Panc1 (cell line): ENCODE results near the gene AKT1. TPM values are rescaled to one million over a fixed set of nuclear protein-coding genes. Genes with fewer than 3 reads are reported as not detected.

Experiments used
- ATAC-seq: fragments of 200-7000 bp; cut with Tn5 transposase; 2 replicates; pipeline ENCODE4 v1.9.1; 2020; ENCODE audit warnings: mild to moderate bottlenecking, moderate library complexity
- BruUV-seq: library from RNA; stranded (reverse); fragments of 400-500 nt; replicated peaks from 2 replicates; lab custom pipeline; 2021; lab: Mats Ljungman, UMichigan
- CTCF ChIA-PET: fragments of 300-600 bp; sonication (Branson Sonifier 250); formaldehyde crosslinking; loops from one replicate; lab custom pipeline; 2022; ENCODE audit warnings: antibody characterized with exemption; lab: Charles Lee
- POLR2A ChIA-PET: fragments of 300-600 bp; sonication (Branson Sonifier 250); formaldehyde crosslinking; loops from one replicate; lab custom pipeline; 2022; ENCODE audit warnings: antibody characterized with exemption; lab: Charles Lee
- DNase-seq: peaks from one replicate; pipeline ENCODE4 v3.0.0-alpha.2; 2010; ENCODE audit warnings: low read depth, low spot score
- H3K27ac ChIP-seq: 2 replicates; pipeline ENCODE4 v1.5.1; 2011; ENCODE audit warnings: mild to moderate bottlenecking, low read length, inconsistent platforms
- H3K27me3 ChIP-seq: fragments of 200-500 bp; sonication (Bioruptor generic); 2 replicates; pipeline ENCODE4 v1.6.0; 2014; ENCODE audit warnings: low read length, inconsistent platforms; ENCODE audit not compliant: control insufficient read depth, insufficient read depth
- H3K36me3 ChIP-seq: fragments of 200-500 bp; sonication (Bioruptor generic); 2 replicates; pipeline ENCODE4 v1.5.1; 2014; ENCODE audit warnings: inconsistent platforms, mild to moderate bottlenecking, low read length, moderate library complexity; ENCODE audit not compliant: control insufficient read depth, insufficient read depth
- H3K4me1 ChIP-seq: 2 replicates; pipeline ENCODE4 v1.5.1; 2011; ENCODE audit warnings: inconsistent platforms, mild to moderate bottlenecking, low read length, moderate library complexity; ENCODE audit not compliant: control insufficient read depth, insufficient read depth
- H3K4me3 ChIP-seq, 2 experiments: 2 replicates each; pipeline ENCODE4 v1.5.1; 2011 to 2012; ENCODE audit warnings: low read depth in 2 of 2, low read length in 2 of 2, mild to moderate bottlenecking in 2 of 2, inconsistent platforms in 1 of 2, moderate library complexity in 1 of 2
- H3K9me3 ChIP-seq: fragments of 200-500 bp; sonication (Bioruptor generic); 2 replicates; pipeline ENCODE4 v1.5.1; 2014; ENCODE audit warnings: low read depth, mild to moderate bottlenecking, inconsistent platforms, low read length, moderate library complexity; ENCODE audit not compliant: control insufficient read depth, insufficient read depth
- CTCF ChIP-seq: fragments of 450-650 bp; IDR thresholded peaks from 2 replicates; pipeline ENCODE4 v1.5.1; 2017; ENCODE audit warnings: mild to moderate bottlenecking
- POLR2AphosphoS5 ChIP-seq: IDR thresholded peaks from 2 replicates; pipeline ENCODE4 v1.6.1; 2012; ENCODE audit warnings: mild to moderate bottlenecking, low read depth, low read length, moderate library complexity
- REST ChIP-seq, 2 experiments: IDR thresholded peaks; 2 replicates each; pipeline ENCODE4 v1.6.1; 2011 to 2012; ENCODE audit warnings: low read depth in 2 of 2, control low read depth in 1 of 2, low read length in 1 of 2, mild to moderate bottlenecking in 1 of 2, moderate library complexity in 1 of 2; ENCODE audit not compliant: insufficient read depth in 1 of 2
- SIN3A ChIP-seq: IDR thresholded peaks from 2 replicates; pipeline ENCODE4 v1.6.1; 2012; ENCODE audit warnings: low read depth, mild to moderate bottlenecking, low read length, moderate library complexity, borderline replicate concordance; ENCODE audit not compliant: insufficient read depth
- TCF7L2 ChIP-seq: IDR thresholded peaks from 2 replicates; pipeline ENCODE4 v1.6.1; 2011; ENCODE audit warnings: mild to moderate bottlenecking, low read depth, low read length, inconsistent platforms
- in situ Hi-C: cut with HindIII; loops from 2 replicates; pipeline ENCODE4 v1.10.0; 2016; ENCODE audit warnings: low sequenced_read_pairs, low pct_unique_long_range_greater_than_20kb
- intact Hi-C: fragments of 100-400 bp; cut with micrococcal nuclease; formaldehyde crosslinking; loops from one replicate; pipeline ENCODE4 v1.10.0; 2022; ENCODE audit not compliant: unreplicated experiment
- total RNA-seq: library from RNA; stranded (reverse); gene quantifications from one replicate; pipeline ENCODE4 v1.2.1, GENCODE V29; 2021; ENCODE audit not compliant: unreplicated experiment

Gene AKT1
- total RNA-seq, 1 experiment from 2014 or later, result 175 TPM

GRCh38 chr14:104744484-104744883, 51.1 kb downstream of the AKT1 start:
- BruUV-seq, result no TSS peak
- Histone ChIP-seq H3K9me3 (no peaks in the 10 kb centered on the region), H3K4me1 (peaks cover 5% of the 10 kb centered on the region), H3K4me3 (no peak overlapping the region), H3K27me3 (no peaks in the 10 kb centered on the region), H3K36me3 (no peaks in the 10 kb centered on the region), H3K27ac (no peak overlapping the region)
- intact Hi-C loops (no loop called here), in situ Hi-C loops (no loop called here)
- DNase-seq (no peak), ATAC-seq (no peak)
- ChIA-PET POLR2A (no interaction called here), CTCF (no interaction called here)
- TF ChIP-seq SIN3A, result no peak
- TF ChIP-seq POLR2AphosphoS5, result no peak
- no peak for TF ChIP-seq REST (IDR thresholded peaks at IDR 0.05; ENCODE audit: insufficient read depth in 1 of 2, low read depth in 2 of 2, low read length in 1 of 2)
- no peak for TF ChIP-seq CTCF
- no peak for TF ChIP-seq TCF7L2

- Histone ChIP-seq H3K27me3 (no peaks in the 10 kb centered on the region), H3K36me3 (no peaks in the 10 kb centered on the region), H3K9me3 (no peaks in the 10 kb centered on the region), H3K4me1 (no peaks in the 10 kb centered on the region), H3K4me3 (no peak overlapping the region), H3K27ac (no peak overlapping the region)
- ChIA-PET CTCF (no interaction called here), POLR2A (no interaction called here)
- no peak for TF ChIP-seq REST (IDR thresholded peaks at IDR 0.05; ENCODE audit: insufficient read depth in 1 of 2, low read depth in 2 of 2, low read length in 1 of 2)
- no peak for TF ChIP-seq SIN3A
- TF ChIP-seq CTCF, result no peak
- no peak for TF ChIP-seq POLR2AphosphoS5
- no peak for TF ChIP-seq TCF7L2
- ATAC-seq, result no peak
- intact Hi-C loops (no loop called here), in situ Hi-C loops (no loop called here)
- no TSS peak for BruUV-seq
- DNase-seq, result no peak
Observed at GRCh38 chr14:104743461-104744380, 51.8 kb downstream of the AKT1 start.
